Measurements from ENCODE around the gene LRMDA.

LRMDA gene

DNA sequence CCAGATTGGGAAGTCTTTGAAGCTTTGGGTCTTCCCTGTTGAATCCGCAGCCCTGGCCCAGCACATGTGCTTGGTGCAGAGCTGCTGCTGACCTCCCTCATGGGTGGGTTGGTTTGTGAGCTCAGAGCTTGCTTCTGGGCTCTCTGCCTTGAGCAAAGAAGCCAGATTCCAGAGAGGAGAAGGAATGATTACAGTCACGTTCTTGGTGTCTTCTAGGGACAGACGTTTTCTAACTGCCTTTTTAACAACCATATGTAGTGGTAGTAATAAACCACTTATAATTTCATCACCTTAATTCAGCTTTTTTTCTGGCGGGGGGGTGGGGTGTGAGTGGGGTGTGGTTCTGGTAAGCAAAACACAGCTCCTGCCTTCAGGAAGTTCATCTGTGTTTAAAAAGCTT lies 39.5 kb downstream of the LRMDA start:
- no peak for DNase-seq (ENCODE audit: low read depth in 1 of 2, low spot score in 1 of 2)

- DNase-seq (ENCODE audit: low read depth in 1 of 2, low spot score in 1 of 2) = no peak
Measured at GRCh38 chr10:75472685-75473084, 41.3 kb downstream of the LRMDA start.

- DNase-seq (ENCODE audit: low read depth in 1 of 2, low spot score in 1 of 2) = no peak
Measured at GRCh38 chr10:75474106-75474505, 42.7 kb downstream of the LRMDA start.

GRCh38 chr10:75475460-75476182 lies 44.2 kb downstream of the LRMDA start:
- DNase-seq (ENCODE audit: low read depth in 1 of 2, low spot score in 1 of 2) = no peak

DNA sequence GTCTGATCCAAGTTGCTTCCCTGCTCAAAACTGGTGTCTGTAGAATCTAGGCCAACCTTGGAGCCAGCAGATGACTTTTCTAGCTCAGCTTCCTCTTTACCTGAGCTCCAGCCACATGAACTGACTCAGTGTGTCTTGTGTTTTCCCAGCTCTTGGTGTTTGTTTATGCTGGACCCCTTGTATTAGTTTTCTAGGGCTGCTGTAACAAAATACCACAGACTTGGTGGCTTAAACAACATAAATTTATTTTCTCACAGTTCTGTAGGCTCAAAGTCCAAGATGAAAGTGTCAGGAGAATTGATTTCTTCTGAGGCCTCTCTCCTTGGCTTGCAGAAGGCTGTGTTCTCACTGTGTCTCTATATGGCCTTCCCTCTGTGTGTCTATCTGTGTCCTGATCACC lies 45.1 kb downstream of the LRMDA start:
- DNase-seq (ENCODE audit: low read depth in 1 of 2, low spot score in 1 of 2) = no peak

- no peak for DNase-seq (ENCODE audit: low read depth in 1 of 2, low spot score in 1 of 2)
Measured at GRCh38 chr10:75476985-75477384, 45.6 kb downstream of the LRMDA start.

GRCh38 chr10:75477680-75478079 lies 46.3 kb downstream of the LRMDA start:
- no peak for DNase-seq (ENCODE audit: low read depth in 1 of 2, low spot score in 1 of 2)

- DNase-seq (ENCODE audit: low read depth in 1 of 2, low spot score in 1 of 2) = no peak
Measured at GRCh38 chr10:75480374-75480773, 49.0 kb downstream of the LRMDA start.

DNA sequence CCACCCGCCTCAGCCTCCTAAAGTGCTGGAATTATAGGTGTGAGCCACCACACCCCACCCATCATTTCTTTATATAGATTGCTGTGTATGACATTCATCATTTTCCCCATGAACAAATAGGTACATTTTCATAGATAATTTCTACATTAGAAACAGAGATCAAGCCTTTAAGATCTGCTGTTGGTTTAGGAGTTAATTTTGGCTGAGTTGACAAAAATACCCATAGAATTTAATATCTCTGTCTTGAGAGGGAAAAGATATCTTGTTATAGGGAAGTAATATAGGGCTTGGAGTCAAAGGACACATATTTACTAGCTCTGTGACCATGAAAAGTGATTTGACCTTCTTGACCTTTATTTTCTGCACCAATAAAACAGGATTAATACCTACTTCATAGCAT lies 51.8 kb downstream of the LRMDA start:
- DNase-seq (ENCODE audit: low read depth in 1 of 2, low spot score in 1 of 2) = no peak

GRCh38 chr10:75484717-75485116 lies 53.3 kb downstream of the LRMDA start:
- DNase-seq (ENCODE audit: low read depth in 1 of 2, low spot score in 1 of 2) = no peak

DNA sequence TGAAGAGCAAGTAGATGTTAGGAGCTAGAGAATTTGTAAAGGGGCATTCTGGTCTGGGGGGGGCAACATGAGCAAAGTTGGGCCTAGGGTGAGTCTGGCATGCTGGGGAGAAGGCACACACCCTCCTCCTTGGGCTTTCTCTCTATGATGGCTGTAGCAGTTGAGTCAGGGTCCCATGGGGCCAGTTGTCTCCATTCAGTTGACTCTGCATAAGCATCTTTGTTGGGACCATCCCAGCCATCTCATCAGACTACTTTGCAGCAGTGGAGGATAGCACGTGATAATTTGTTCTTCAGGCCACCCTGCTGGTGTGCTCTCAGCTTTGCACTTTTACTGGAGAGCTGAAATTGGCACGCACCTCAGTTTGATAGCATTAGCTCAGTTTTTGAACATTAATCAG lies 55.2 kb downstream of the LRMDA start:
- DNase-seq (ENCODE audit: low read depth in 1 of 2, low spot score in 1 of 2) = no peak

DNA sequence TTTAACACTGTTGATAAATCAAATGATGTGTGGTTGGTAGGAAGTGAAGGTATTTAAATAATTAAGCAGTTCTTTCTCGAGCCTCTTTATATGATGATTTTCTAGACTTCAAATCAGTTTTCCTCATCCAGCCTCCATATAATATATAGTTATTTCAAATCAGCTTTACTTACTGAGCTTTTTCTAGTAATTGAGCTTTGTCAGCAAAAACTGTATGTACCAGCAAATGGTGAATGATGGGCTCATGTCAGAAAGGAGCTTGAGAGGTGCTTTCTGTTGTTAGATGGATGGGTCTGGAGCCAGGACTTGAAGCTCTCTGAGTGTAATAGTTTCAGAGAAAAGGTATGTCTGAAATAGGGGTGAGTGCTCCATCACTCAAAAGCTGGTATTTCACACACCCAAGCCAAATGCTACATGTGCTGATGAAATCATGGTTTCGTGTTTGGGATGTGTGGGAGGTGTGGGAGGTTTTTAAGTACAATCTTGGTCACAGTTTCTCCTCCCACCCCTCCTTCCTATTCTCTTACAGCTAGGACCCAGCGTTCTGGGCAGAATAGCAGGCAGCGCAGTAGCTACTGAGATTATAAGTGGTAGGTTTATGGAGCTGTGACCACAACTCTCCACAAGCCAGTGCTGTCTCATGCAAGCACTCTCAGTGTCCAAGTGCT lies 55.8 kb downstream of the LRMDA start:
- no peak for DNase-seq (ENCODE audit: low read depth in 1 of 2, low spot score in 1 of 2)

DNA sequence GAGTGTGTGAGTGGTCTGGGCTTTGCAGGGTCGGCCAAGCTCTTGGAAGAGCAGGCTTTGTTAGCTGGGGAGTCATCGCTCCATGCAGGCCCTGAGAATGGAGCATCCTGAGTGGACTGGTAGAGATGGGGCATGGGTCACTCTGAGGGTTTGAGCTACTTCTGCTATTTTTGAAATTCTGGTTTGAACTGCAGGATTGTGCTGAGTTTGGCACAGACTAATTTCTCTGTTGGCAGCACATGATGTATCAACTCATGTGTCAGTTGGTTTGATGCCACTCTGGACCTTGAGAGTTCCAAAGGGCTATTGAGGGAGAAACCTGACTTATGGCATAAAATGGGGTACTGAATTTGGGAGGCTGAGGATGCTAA lies 56.3 kb downstream of the LRMDA start:
- DNase-seq (ENCODE audit: low read depth in 1 of 2, low spot score in 1 of 2) = no peak

DNA sequence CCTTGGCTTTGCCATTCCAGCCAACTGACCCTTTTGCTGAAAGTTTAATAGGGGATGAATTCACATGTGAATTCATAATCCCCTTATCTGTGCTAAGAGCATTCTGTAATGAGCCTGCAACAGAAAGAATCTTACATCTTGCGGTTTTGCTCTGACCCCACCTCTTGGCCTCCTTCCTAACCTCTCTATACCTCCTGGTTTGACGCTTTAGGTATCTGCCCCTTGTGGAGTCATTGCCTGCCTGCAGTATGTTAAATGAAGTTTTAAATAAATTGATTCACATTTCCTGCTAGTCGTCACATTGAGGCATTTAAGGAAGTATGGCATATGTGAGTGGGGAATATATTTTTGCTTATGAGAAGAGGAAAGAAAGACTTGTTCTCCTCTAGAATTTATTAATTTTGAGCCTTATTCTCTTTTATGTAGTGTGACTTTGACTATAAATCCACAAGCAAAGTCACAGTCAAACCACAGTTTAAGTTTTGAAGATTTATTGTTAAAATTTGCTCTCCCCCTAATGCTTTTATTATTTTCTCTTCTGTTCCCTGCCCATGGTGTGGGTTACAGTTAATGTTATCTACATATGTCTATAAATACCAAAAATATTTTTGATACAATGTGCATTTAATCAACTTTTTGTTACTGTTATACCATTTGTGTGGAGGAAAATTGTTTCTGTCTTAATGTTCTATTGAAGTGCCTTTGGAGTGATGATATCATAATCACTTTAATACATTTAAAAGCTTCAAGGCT lies 60.9 kb downstream of the LRMDA start:
- DNase-seq (ENCODE audit: low read depth in 1 of 2, low spot score in 1 of 2) = no peak

DNA sequence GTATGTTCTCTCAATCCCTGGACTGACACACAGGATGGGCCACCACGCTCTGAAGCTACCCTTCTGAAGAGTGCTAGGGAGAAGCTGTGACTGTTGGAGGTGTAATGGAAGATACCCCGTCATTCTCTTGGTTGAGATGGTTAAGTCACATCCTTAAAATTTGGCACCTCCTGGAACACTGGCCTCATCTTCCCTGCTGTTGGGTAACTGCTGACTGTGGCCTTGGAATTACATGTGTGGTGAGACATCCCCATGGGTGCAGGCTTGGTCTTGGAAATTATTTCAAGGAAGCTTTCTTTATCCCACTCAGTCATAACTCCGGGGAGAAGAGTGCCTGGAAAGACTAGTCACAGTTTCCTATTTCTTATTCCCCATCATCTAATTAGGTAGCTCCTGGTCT lies 62.0 kb downstream of the LRMDA start:
- no peak for DNase-seq (ENCODE audit: low read depth in 1 of 2, low spot score in 1 of 2)

- DNase-seq (ENCODE audit: low read depth in 1 of 2, low spot score in 1 of 2) = no peak
Measured at GRCh38 chr10:75495434-75496190, 64.2 kb downstream of the LRMDA start.

- DNase-seq (ENCODE audit: low read depth in 1 of 2, low spot score in 1 of 2) = no peak
Measured at GRCh38 chr10:75496191-75496567, 64.8 kb downstream of the LRMDA start.

GRCh38 chr10:75497997-75498883 lies 66.8 kb downstream of the LRMDA start:
- DNase-seq (ENCODE audit: low read depth in 1 of 2, low spot score in 1 of 2) = no peak

GRCh38 chr10:75498884-75499350 lies 67.5 kb downstream of the LRMDA start:
- DNase-seq (ENCODE audit: low read depth in 1 of 2, low spot score in 1 of 2) = no peak

DNA sequence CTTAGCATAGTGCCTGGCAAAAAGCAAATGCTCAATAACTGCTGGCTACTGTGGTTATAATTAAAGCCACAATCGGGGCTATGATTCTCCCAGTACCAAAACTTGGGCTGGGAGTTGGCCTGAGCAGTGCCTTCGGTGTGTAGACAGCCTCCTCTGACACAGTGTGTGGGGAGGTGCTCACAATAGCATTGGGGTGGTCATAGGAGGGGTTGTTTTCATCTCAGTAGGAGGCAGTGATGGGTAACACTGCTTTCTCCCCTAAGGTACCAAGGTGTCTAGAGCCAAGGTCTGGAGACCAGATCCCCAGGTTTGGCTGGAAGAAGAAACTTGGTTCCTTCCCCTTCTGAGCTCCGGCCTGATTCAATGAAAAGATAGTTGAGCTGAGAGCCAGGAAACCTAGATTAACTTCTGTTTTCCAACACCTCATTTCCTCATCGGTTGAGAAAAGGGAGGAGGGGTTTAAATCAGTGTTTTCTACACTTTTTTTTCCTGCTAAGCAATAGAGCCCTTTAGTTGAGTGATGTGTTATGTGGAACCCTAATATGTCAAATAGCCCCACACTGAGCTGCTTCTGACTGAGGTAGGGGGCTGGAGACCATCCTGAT lies 68.2 kb downstream of the LRMDA start:
- no peak for DNase-seq (ENCODE audit: low read depth in 1 of 2, low spot score in 1 of 2)

Data from activated T-helper 1 cell treated with anti-CD3 and anti-CD28 coated beads, Interleukin-2, amount 50 U/mL, for 16 hours (primary cell).